SK-N-SH treated with all-trans-retinoic acid at 6 μM for 48 hours (cell line): Measurements from ENCODE around the gene FOSL1.

Experiments
- ATAC-seq: fragments of 200-7000 bp; cut with Tn5 transposase; 3 replicates; pipeline ENCODE4 v1.9.1; 2020; ENCODE audit warnings: mild to moderate bottlenecking, moderate library complexity
- ARNTL ChIP-seq: fragments of 450-650 bp; formaldehyde crosslinking; IDR thresholded peaks from 2 replicates; pipeline ENCODE4 v1.5.0; 2020; ENCODE audit warnings: low read depth, mild to moderate bottlenecking, moderate library complexity, borderline replicate concordance
- BACH2 ChIP-seq: fragments of 250-450 bp; sonication (Bioruptor Pico); IDR thresholded peaks from 2 replicates; pipeline ENCODE4 v1.9.0; 2021; ENCODE audit warnings: mild to moderate bottlenecking, borderline replicate concordance
- CSDC2 ChIP-seq: fragments of 250-450 bp; sonication (Bioruptor Pico); IDR thresholded peaks from 2 replicates; pipeline ENCODE4 v1.5.0; 2020; ENCODE audit warnings: mild to moderate bottlenecking, moderate library complexity
- ESRRG ChIP-seq: fragments of 250-450 bp; sonication (Bioruptor Pico); IDR thresholded peaks from 2 replicates; pipeline ENCODE4 v1.6.1; 2021; ENCODE audit warnings: mild to moderate bottlenecking
- GLIS3 ChIP-seq: fragments of 250-450 bp; sonication (Bioruptor Pico); IDR thresholded peaks from 2 replicates; pipeline ENCODE4 v1.5.0; 2020; ENCODE audit warnings: mild to moderate bottlenecking, moderate library complexity
- ISL1 ChIP-seq: fragments of 250-450 bp; sonication (Bioruptor Pico); IDR thresholded peaks from 2 replicates; pipeline ENCODE4 v2.1.2; 2022; ENCODE audit warnings: mild to moderate bottlenecking, moderate library complexity
- OSR1 ChIP-seq: fragments of 250-450 bp; sonication (Bioruptor Pico); IDR thresholded peaks from 2 replicates; pipeline ENCODE4 v1.8.0; 2022; ENCODE audit warnings: moderate library complexity, mild to moderate bottlenecking, inconsistent platforms
- RARB ChIP-seq: fragments of 250-450 bp; sonication (Bioruptor Pico); IDR thresholded peaks from 2 replicates; pipeline ENCODE4 v1.8.0; 2021; ENCODE audit warnings: mild to moderate bottlenecking, moderate library complexity
- SNAI2 ChIP-seq: fragments of 250-450 bp; sonication (Bioruptor Pico); IDR thresholded peaks from 2 replicates; pipeline ENCODE4 v1.5.0; 2020; ENCODE audit warnings: mild to moderate bottlenecking, moderate library complexity
- TCF4 ChIP-seq: fragments of 250-450 bp; sonication (Bioruptor Pico); IDR thresholded peaks from 2 replicates; pipeline ENCODE4 v1.8.0; 2021; ENCODE audit warnings: mild to moderate bottlenecking, moderate library complexity, borderline replicate concordance
- TOX ChIP-seq: fragments of 250-450 bp; sonication (Bioruptor Pico); IDR thresholded peaks from 2 replicates; pipeline ENCODE4 v1.8.0; 2021; ENCODE audit warnings: mild to moderate bottlenecking, moderate library complexity, borderline replicate concordance
- ZC3H10 ChIP-seq: fragments of 250-450 bp; sonication (Bioruptor Pico); IDR thresholded peaks from 2 replicates; pipeline ENCODE4 v1.5.1; 2021; ENCODE audit warnings: mild to moderate bottlenecking, moderate library complexity
- ZFP3 ChIP-seq: fragments of 250-450 bp; sonication (Bioruptor Pico); IDR thresholded peaks from 2 replicates; pipeline ENCODE4 v1.5.0; 2020; ENCODE audit warnings: mild to moderate bottlenecking, moderate library complexity
- ZFP30 ChIP-seq: fragments of 450-650 bp; formaldehyde crosslinking; IDR thresholded peaks from 2 replicates; pipeline ENCODE4 v1.5.0; 2022; ENCODE audit warnings: mild to moderate bottlenecking, moderate library complexity
- ZNF8 ChIP-seq: fragments of 450-650 bp; formaldehyde crosslinking; IDR thresholded peaks from 2 replicates; pipeline ENCODE4 v1.5.0; 2020; ENCODE audit warnings: mild to moderate bottlenecking, moderate library complexity
- TF ChIP-seq, protein P1 (sequence below): fragments of 250-450 bp; sonication (Bioruptor Pico); IDR thresholded peaks from 2 replicates; pipeline ENCODE4 v1.5.0; 2020; ENCODE audit warnings: mild to moderate bottlenecking, moderate library complexity
- TF ChIP-seq, protein P2 (sequence below): fragments of 250-450 bp; sonication (Bioruptor Pico); IDR thresholded peaks from 2 replicates; pipeline ENCODE4 v1.8.0; 2021; ENCODE audit warnings: low read depth, mild to moderate bottlenecking, moderate library complexity, borderline replicate concordance
- TF ChIP-seq, protein P3 (sequence below): fragments of 250-450 bp; sonication (Bioruptor Pico); IDR thresholded peaks from 2 replicates; pipeline ENCODE4 v1.8.0; 2020; ENCODE audit warnings: mild to moderate bottlenecking, moderate library complexity, borderline replicate concordance
- TF ChIP-seq, protein P4 (sequence below): fragments of 250-450 bp; sonication (Bioruptor Pico); IDR thresholded peaks from 2 replicates; pipeline ENCODE4 v1.5.1; 2021; ENCODE audit warnings: mild to moderate bottlenecking, moderate library complexity

Gene FOSL1

DNA sequence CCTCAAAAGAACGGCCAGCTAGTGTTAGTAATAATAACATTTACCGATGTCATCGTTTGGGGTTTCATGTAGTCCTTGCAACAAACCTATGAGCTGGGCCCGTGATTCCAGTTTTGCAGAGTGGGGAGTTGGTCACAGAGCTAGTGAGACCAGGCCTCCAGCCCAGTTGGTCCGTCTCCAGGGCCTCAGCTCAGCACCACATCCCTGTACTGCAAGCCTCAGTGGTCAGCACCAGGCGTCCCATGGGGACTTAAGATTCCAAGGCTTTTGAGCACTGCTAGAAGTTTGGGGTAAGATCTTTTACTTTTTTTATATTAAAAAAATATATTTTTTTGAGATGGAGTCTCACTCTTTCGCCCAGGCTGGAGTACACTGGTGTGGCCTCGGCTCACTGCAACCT is 44.0 kb upstream of the FOSL1 start (continued):
- TF ChIP-seq, protein P1, sequence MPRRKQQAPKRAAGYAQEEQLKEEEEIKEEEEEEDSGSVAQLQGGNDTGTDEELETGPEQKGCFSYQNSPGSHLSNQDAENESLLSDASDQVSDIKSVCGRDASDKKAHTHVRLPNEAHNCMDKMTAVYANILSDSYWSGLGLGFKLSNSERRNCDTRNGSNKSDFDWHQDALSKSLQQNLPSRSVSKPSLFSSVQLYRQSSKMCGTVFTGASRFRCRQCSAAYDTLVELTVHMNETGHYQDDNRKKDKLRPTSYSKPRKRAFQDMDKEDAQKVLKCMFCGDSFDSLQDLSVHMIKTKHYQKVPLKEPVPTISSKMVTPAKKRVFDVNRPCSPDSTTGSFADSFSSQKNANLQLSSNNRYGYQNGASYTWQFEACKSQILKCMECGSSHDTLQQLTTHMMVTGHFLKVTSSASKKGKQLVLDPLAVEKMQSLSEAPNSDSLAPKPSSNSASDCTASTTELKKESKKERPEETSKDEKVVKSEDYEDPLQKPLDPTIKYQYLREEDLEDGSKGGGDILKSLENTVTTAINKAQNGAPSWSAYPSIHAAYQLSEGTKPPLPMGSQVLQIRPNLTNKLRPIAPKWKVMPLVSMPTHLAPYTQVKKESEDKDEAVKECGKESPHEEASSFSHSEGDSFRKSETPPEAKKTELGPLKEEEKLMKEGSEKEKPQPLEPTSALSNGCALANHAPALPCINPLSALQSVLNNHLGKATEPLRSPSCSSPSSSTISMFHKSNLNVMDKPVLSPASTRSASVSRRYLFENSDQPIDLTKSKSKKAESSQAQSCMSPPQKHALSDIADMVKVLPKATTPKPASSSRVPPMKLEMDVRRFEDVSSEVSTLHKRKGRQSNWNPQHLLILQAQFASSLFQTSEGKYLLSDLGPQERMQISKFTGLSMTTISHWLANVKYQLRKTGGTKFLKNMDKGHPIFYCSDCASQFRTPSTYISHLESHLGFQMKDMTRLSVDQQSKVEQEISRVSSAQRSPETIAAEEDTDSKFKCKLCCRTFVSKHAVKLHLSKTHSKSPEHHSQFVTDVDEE (CRISPR knock-in tag), result no peak

DNA sequence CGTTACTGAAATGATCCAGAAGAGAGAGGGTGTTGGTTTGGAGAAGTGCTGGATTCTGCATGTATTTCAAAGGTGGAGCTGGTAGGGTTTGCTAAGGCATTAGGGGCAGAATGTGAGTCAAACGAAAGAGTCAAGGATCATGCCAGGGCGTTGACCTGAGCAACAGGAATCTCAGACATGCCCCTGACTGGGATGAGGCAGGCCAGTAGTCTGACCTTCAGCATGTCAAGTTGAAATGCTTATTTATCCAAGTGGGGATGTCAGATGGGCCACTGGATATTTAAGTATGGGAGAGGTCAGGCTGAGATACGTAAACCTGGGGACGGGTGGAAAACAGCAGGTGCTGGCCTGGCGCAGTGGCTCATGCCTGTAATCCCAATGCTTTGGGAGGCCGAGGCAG is 42.3 kb upstream of the FOSL1 start:
- ATAC-seq, result no peak
- TF ChIP-seq TOX (CRISPR knock-in tag) (no peak), CSDC2 (CRISPR knock-in tag) (no peak), TCF4 (CRISPR knock-in tag) (no peak), ZC3H10 (no peak), ZFP30 (CRISPR knock-in tag) (no peak), OSR1 (CRISPR knock-in tag) (no peak), ZFP3 (no peak), ISL1 (CRISPR knock-in tag) (no peak), ESRRG (CRISPR knock-in tag) (no peak), ZNF8 (no peak)
- TF ChIP-seq, protein P2, sequence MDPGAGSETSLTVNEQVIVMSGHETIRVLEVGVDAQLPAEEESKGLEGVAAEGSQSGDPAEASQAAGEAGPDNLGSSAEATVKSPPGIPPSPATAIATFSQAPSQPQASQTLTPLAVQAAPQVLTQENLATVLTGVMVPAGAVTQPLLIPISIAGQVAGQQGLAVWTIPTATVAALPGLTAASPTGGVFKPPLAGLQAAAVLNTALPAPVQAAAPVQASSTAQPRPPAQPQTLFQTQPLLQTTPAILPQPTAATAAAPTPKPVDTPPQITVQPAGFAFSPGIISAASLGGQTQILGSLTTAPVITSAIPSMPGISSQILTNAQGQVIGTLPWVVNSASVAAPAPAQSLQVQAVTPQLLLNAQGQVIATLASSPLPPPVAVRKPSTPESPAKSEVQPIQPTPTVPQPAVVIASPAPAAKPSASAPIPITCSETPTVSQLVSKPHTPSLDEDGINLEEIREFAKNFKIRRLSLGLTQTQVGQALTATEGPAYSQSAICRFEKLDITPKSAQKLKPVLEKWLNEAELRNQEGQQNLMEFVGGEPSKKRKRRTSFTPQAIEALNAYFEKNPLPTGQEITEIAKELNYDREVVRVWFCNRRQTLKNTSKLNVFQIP (CRISPR knock-in tag), result no peak
- TF ChIP-seq, protein P3, sequence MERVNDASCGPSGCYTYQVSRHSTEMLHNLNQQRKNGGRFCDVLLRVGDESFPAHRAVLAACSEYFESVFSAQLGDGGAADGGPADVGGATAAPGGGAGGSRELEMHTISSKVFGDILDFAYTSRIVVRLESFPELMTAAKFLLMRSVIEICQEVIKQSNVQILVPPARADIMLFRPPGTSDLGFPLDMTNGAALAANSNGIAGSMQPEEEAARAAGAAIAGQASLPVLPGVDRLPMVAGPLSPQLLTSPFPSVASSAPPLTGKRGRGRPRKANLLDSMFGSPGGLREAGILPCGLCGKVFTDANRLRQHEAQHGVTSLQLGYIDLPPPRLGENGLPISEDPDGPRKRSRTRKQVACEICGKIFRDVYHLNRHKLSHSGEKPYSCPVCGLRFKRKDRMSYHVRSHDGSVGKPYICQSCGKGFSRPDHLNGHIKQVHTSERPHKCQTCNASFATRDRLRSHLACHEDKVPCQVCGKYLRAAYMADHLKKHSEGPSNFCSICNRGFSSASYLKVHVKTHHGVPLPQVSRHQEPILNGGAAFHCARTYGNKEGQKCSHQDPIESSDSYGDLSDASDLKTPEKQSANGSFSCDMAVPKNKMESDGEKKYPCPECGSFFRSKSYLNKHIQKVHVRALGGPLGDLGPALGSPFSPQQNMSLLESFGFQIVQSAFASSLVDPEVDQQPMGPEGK (CRISPR knock-in tag), result no peak
- TF ChIP-seq, protein P4, sequence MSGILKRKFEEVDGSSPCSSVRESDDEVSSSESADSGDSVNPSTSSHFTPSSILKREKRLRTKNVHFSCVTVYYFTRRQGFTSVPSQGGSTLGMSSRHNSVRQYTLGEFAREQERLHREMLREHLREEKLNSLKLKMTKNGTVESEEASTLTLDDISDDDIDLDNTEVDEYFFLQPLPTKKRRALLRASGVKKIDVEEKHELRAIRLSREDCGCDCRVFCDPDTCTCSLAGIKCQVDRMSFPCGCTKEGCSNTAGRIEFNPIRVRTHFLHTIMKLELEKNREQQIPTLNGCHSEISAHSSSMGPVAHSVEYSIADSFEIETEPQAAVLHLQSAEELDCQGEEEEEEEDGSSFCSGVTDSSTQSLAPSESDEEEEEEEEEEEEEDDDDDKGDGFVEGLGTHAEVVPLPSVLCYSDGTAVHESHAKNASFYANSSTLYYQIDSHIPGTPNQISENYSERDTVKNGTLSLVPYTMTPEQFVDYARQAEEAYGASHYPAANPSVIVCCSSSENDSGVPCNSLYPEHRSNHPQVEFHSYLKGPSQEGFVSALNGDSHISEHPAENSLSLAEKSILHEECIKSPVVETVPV (CRISPR knock-in tag), result no peak
- TF ChIP-seq, all 23 proteins: peak for 0

DNA sequence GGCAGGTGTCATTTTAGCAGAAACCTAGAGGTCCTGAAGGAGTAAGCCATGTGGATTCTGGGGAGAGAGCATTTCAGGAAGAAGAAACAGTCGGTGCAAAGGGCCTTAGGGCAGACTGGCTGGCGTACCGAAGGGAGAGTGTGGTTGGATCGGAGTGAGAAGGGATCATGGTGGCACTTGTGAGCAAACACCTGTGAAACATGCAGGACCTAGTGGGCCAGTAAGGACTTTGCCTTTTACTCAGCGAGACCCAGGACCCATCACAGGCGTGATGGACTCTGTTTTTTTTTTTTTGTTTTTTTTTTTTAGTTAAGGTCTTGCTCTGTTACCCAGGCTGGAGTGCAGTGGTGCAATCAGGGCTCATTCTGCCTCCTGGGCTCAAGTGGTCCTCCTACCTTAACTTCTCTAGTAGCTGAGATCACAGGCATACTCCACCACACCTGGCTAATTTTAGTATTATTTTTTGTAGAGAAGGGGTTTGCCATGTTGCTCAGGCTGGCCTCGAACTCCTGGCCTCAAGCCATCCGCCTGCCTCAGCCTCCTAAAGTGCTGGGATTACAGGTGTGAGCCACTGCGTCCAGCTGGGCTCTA is 41.6 kb upstream of the FOSL1 start:
- TF ChIP-seq TCF4 (CRISPR knock-in tag) (no peak), ZNF8 (no peak), ZFP30 (CRISPR knock-in tag) (no peak), ARNTL (CRISPR knock-in tag) (no peak), GLIS3 (CRISPR knock-in tag) (no peak), ISL1 (CRISPR knock-in tag) (no peak)
- TF ChIP-seq, protein P1 (CRISPR knock-in tag), result no peak
- peak; percentile 31; the same call in 2 of the 3 replicates for ATAC-seq

DNA sequence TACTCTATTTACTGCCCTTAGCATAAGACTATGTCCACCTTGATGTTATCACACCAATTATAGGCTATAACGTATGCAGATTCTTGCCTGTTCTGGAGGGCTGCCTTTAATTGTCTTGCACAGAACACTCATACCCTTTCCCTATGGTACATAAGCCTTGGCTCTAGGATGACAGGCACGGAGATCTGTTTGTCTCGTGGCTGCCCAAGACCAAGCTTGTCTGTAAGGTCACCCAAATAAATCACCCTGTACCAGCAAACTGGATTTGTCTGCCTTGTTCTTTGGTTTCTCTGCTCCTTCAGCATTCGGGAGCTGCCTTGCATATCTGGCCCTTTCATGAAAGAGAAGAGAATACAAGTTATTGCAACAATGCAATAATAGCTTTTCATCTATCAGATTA is 37.6 kb upstream of the FOSL1 start:
- no peak for ATAC-seq
- TF ChIP-seq, protein P3 (CRISPR knock-in tag), result no peak
- TF ChIP-seq, protein P1 (CRISPR knock-in tag), result no peak
- TF ChIP-seq TOX (CRISPR knock-in tag), result no peak
- no peak for TF ChIP-seq ARNTL (CRISPR knock-in tag)
- TF ChIP-seq RARB (CRISPR knock-in tag), result no peak
- no peak for TF ChIP-seq SNAI2
- no peak for TF ChIP-seq ZC3H10
- TF ChIP-seq BACH2 (CRISPR knock-in tag), result no peak
- no peak for TF ChIP-seq ISL1 (CRISPR knock-in tag)
- no peak for TF ChIP-seq ZFP30 (CRISPR knock-in tag)
